SH-SY5Y (cell line): ENCODE measurements around the gene SLC36A4.

Source experiments
- GATA2 ChIP-seq: IDR thresholded peaks from 2 replicates; pipeline ENCODE4 v1.6.1; 2011; ENCODE audit warnings: mild to moderate bottlenecking, low read depth, low read length
- GATA3 ChIP-seq: IDR thresholded peaks from 2 replicates; pipeline ENCODE4 v1.6.1; 2011; ENCODE audit warnings: low read depth, mild to moderate bottlenecking, low read length, moderate library complexity

GRCh38 chr11:93220078-93220477 lies 22.3 kb upstream of the SLC36A4 start:
- no peak for TF ChIP-seq GATA2
- no peak for TF ChIP-seq GATA3
